ENCODE data around the gene RAD18. TPM values are rescaled to one million over a fixed set of nuclear protein-coding genes. Genes with fewer than 3 reads are reported as not detected.

Gene RAD18
- total RNA-seq, 1 donor from 2014 or later = 35.4 TPM

DNA sequence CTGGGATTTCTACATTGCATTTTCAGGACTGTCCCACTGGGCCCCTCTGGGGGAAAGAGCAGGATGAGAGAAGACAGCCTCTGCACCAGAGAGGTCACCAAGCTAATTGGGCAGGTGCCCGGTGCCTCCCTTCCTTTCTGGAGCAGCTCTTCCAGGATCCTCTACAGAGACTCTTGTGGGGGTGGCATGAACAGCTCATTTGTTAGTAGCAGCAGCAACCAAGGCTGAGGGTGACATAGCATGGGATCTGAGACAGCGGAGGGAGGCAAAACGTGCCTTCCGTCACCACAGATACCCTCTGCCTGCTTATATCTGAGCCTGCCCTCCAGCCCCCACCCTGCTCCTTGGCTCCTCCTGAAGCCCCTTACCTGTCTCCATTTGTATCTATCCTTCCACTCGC, 110.8 kb downstream of the RAD18 start:
- DNase-seq (ENCODE audit: extremely low spot score in 2 of 2) = no peak
- Histone ChIP-seq H3K4me3 (no peak overlapping the region), H3K27me3 (no peaks in the 10 kb centered on the region), H3K36me3 (no peaks in the 10 kb centered on the region), H3K27ac (no peak overlapping the region), H3K4me1 (no peaks in the 10 kb centered on the region), H3K9me3 (no peaks in the 10 kb centered on the region)
- intact Hi-C loops (cut with DNase I) = no loop called here
- TF ChIP-seq CTCF (IDR thresholded peaks at IDR 0.05) (no peak), POLR2A (IDR thresholded peaks at IDR 0.05) (no peak), POLR2AphosphoS5 (IDR thresholded peaks at IDR 0.05; ENCODE audit: insufficient read depth in 1 of 2, low read depth in 1 of 2) (no peak)

DNA sequence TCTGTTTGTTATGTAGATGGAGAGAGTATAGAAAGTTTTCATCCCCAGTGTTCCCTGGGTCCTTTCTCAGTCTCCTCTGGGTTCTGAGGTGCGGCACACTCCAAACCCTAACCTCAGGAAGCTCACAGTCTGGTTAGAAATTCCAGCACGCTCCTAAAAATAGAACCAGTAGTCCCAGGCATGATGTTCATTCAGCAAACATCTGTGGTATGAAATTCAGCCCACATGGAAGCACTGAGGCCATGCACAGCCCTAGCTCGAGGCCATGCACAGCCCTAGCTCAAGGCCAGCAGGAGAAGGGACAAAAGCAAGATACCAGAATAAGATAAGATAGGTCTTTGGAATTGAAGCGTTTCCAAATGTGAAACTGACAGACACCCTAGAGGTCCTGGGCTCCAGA, 111.6 kb downstream of the RAD18 start:
- DNase-seq (ENCODE audit: extremely low spot score in 2 of 2) = peak in 1 of 2 donors; percentile 28
- Histone ChIP-seq H3K27me3 (no peaks in the 10 kb centered on the region), H3K9me3 (no peaks in the 10 kb centered on the region), H3K27ac (no peak overlapping the region), H3K4me3 (no peak overlapping the region), H3K36me3 (no peaks in the 10 kb centered on the region), H3K4me1 (no peaks in the 10 kb centered on the region)
- TF ChIP-seq POLR2AphosphoS5 (IDR thresholded peaks at IDR 0.05; ENCODE audit: insufficient read depth in 1 of 2, low read depth in 1 of 2) (no peak), POLR2A (IDR thresholded peaks at IDR 0.05) (no peak), CTCF (IDR thresholded peaks at IDR 0.05) (no peak)
- intact Hi-C loops (cut with DNase I) = no loop called here

- intact Hi-C loops (cut with DNase I) = no loop called here
- Histone ChIP-seq H3K9me3 (no peaks in the 10 kb centered on the region), H3K36me3 (no peaks in the 10 kb centered on the region), H3K27me3 (no peaks in the 10 kb centered on the region), H3K27ac (no peak overlapping the region), H3K4me1 (no peaks in the 10 kb centered on the region), H3K4me3 (no peak overlapping the region)
- TF ChIP-seq CTCF (IDR thresholded peaks at IDR 0.05) (no peak), POLR2A (IDR thresholded peaks at IDR 0.05) (no peak), POLR2AphosphoS5 (IDR thresholded peaks at IDR 0.05; ENCODE audit: insufficient read depth in 1 of 2, low read depth in 1 of 2) (no peak)
- DNase-seq (ENCODE audit: extremely low spot score in 2 of 2) = peak; percentile 2 to 22
Observed at GRCh38 chr3:8848696-8849131, 114.6 kb downstream of the RAD18 start.

- DNase-seq (ENCODE audit: extremely low spot score in 2 of 2) = peak; percentile 10 to 19
- Histone ChIP-seq H3K36me3 (no peaks in the 10 kb centered on the region), H3K9me3 (no peaks in the 10 kb centered on the region), H3K27me3 (no peaks in the 10 kb centered on the region), H3K4me3 (no peak overlapping the region), H3K4me1 (no peaks in the 10 kb centered on the region), H3K27ac (no peak overlapping the region)
- intact Hi-C loops (cut with DNase I) = no loop called here
- TF ChIP-seq CTCF (IDR thresholded peaks at IDR 0.05) (no peak), POLR2AphosphoS5 (IDR thresholded peaks at IDR 0.05; ENCODE audit: insufficient read depth in 1 of 2, low read depth in 1 of 2) (no peak), POLR2A (IDR thresholded peaks at IDR 0.05) (no peak)
Observed at GRCh38 chr3:8847317-8847716, 116.0 kb downstream of the RAD18 start.

DNA sequence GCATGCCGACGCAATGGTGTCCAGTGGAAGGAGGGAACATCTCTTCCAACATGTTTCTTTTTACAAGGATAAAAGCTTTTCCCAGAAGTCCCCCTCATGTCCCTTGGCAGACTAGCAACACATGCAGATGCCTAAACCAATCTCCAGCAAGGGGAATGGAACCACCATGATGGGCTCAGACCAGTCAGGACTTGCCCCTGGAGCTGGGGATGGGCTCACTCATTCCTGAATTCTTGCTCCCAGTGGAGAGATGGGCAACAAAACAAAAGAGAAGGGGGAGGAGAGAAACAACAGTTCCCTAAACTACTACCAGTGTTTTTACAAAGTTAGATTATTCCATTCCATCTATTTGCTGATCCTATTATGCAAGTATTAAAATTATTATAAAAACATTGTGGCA, 117.1 kb downstream of the RAD18 start:
- peak; percentile 40 to 52 for DNase-seq (ENCODE audit: extremely low spot score in 2 of 2)
- TF ChIP-seq POLR2AphosphoS5 (IDR thresholded peaks at IDR 0.05; ENCODE audit: insufficient read depth in 1 of 2, low read depth in 1 of 2) = no peak
- no peaks in the 10 kb centered on the region for H3K4me1 ChIP-seq
- intact Hi-C loops (cut with DNase I) = no loop called here
- no peak overlapping the region for H3K27ac ChIP-seq
- H3K27me3 ChIP-seq = no peaks in the 10 kb centered on the region
- H3K9me3 ChIP-seq = no peaks in the 10 kb centered on the region
- no peaks in the 10 kb centered on the region for H3K36me3 ChIP-seq
- no peak overlapping the region for H3K4me3 ChIP-seq

All from vagina (tissue), 2 donors.